GM10266 (cell line): ENCODE results near the gene CCDC87.
"Not testable (repeated sequence)": the region's sequence is repeated elsewhere in the genome, so short reads cannot be mapped to it uniquely, and the experiment has no call there.

Experiments
- DNase-seq: peaks from one replicate; pipeline ENCODE4 v3.0.0; 2012; ENCODE audit errors: extremely low spot score
- TF ChIP-seq, protein P1 (sequence below): IDR thresholded peaks from 2 replicates; pipeline ENCODE4 v1.5.1; 2012; ENCODE audit warnings: mild to moderate bottlenecking, low read depth; ENCODE audit not compliant: control insufficient read depth, insufficient read depth; ENCODE audit errors: missing control alignments

The CCDC87 gene

DNA sequence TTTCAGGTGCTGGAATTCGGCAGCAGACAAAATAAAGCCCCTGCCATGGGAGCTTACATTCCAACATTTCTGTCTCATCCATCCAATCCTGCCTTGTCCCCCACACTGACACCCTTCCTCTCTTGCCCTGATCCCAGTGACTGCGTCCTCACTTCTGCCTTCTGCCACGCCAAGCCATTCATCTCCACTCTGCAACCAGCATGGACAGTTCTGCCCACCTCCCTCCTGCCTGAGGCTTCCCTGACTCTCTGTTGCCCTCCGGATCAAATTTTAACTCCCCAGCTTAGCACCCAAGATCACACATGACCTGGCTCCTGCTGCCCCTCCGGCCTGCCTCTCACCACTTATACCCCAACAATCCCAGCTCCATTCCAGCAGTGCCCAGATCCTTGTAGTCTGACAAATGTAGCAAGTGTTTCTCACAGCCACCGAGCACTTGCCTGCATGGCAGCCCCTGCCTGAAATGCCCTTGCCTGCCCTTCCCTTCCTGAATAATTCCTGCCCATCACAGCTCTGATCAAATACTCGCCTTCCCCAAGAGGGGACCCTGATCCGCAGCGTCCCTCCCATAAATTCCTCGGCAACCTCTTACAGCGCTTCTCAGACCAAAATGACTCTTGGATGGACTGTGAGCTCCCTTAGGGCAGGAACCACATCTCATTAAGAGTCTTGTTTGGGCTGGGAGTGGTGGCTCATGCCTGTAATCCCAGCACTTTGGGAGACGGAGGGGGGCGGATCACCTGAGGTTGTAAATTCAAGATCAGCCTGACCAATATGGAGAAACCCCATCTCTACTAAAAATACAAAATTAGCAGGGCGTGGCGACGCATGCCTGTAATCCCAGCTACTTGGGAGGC, 43.9 kb downstream of the CCDC87 start:
- TF ChIP-seq, protein P1, sequence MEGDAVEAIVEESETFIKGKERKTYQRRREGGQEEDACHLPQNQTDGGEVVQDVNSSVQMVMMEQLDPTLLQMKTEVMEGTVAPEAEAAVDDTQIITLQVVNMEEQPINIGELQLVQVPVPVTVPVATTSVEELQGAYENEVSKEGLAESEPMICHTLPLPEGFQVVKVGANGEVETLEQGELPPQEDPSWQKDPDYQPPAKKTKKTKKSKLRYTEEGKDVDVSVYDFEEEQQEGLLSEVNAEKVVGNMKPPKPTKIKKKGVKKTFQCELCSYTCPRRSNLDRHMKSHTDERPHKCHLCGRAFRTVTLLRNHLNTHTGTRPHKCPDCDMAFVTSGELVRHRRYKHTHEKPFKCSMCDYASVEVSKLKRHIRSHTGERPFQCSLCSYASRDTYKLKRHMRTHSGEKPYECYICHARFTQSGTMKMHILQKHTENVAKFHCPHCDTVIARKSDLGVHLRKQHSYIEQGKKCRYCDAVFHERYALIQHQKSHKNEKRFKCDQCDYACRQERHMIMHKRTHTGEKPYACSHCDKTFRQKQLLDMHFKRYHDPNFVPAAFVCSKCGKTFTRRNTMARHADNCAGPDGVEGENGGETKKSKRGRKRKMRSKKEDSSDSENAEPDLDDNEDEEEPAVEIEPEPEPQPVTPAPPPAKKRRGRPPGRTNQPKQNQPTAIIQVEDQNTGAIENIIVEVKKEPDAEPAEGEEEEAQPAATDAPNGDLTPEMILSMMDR, result no peak
- DNase-seq, result no peak

DNA sequence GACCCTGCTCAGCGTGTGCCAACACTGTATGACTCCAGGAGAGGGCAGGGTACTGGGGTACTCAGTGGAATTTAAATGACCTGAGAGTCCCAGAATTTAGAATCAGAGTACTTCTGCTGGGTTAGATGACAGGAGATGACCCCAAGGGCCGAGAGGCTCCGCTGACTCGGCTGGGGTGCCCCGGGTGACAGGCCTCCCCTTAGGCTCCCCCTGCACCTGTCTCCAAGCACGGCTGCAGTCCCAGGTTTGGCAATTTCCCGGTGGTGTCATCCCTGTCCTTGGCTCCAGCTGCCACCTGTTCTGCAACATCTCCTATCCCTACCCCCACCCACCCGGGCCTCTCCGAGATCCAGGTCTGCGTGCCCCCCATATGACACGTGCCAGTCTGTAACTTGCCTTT, 44.8 kb downstream of the CCDC87 start:
- no peak for DNase-seq
- TF ChIP-seq, protein P1, result no peak

DNA sequence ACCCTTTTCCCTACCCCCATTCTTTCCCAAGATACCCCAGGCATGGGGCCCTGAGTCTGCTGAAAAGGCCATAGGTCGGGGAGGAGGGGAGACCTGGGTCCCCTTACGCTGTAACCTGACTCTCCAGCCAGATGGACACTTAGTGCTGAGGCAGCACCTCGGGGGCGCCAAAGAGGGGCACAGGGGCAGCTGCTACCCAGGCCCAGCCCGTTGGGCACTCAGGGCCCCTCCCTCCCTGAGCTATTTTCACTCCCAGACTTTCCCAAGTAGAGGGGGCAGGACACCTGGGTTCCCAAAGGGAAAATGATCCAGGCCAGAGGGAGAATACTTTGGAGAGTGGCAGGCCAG, 45.2 kb downstream of the CCDC87 start:
- TF ChIP-seq, protein P1, result no peak
- DNase-seq, result no peak

DNA sequence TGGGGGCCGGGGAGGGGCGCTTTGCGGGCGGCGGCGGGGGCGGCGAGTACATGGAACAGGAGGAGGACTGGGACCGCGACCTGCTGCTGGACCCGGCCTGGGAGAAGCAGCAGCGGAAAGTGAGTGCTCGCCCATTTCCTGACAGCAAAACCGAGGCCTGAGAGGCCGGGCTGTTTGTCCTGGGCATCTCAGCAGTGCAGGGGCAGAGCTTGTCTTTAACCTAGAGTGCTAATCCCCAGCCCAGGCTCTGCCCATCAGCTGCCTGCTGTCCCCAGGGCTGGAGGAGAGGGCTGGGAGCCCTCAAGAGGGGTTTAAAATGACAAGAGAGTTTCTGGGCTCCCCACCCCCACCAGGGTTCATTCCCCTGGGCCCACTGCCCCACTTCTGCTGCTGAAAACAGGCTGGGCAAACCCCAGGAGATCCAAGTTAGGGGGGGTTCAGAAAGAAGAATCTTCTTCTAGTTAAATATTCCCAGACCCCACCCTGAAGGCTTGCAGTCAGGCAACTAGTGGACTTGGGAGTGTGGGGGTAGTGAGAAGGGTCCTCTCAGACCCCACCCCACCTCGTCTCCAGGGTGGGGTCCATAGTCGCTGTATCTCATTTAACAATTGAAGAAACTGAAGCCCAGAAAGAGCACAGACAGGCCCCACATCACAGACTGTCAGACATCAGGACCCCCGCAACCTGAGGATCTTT, 45.7 kb downstream of the CCDC87 start:
- DNase-seq, result peak; percentile 25
- TF ChIP-seq, protein P1, result no peak

DNA sequence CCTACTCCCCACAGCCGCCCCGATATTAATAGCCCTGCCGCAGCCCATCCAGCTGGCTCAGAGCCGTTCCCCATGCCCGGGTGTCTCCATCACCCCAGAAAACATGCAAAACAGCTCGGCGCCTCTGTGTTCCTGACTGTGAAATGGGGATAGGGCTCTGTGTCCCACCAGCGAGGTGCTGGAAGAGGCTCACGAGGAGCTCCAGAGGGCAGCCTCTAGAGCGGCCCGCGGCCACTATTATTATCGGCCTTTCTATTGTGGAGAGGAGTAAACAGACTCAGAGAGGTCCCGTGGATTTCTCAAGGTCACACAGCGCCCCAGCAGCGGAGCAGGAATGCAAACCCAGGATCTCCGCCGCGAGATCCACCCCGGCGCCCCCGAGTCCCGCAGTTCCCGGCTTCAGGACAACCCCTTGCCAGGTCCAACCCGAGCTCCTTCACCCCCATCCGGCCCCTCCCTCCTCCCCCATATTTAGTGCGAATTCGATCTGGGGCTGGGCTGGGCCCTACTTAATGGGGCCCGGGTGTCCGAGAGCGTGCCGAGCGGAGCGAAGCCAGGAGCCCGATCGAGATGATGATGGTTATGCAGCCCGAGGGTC, 46.4 kb downstream of the CCDC87 start, which contains the start of gene ACTN3:
Gene ACTN3 (plus strand): TSS at position 536 of the 598 bp plus-strand sequence. CDS start 35 bp downstream, at position 571.
- peak; percentile 72 for DNase-seq
- TF ChIP-seq, protein P1, result no peak

- TF ChIP-seq, protein P1, result no peak
- peak; percentile 98 for DNase-seq
Measured at GRCh38 chr11:66545701-66546367, 47.0 kb downstream of the CCDC87 start, which contains the start of gene ZDHHC24. ZDHHC24 (minus strand) TSS chr11:66546048; CDS start chr11:66546003, 45 bp downstream.

DNA sequence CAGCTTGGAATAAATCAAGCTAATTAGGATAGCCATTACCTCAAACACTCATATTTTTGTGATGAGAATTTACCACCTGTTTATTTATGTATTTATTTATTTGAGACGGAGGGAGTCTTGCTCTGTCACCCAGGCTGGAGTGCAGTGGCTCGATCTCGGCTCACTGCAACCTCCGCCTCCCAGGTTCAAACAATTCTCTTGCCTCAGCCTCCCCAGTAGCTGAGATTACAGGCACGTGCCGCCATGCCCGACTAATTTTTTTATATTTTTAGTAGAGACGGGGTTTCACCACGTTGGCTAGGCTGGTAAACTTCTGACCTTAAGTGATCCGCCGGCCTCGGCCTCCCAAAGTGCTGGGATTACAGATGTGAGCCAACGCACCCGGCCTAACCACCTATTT, 47.9 kb downstream of the CCDC87 start:
- DNase-seq, result not testable (repeated sequence)
